GM10248 (cell line): Measurements from ENCODE around the gene RTL10.

ENCODE experiments used
- CTCF ChIA-PET: fragments of 300-600 bp; sonication (Branson Sonifier 250); formaldehyde crosslinking; extraction: SDS; loops from one replicate; lab custom pipeline; 2021; ENCODE audit warnings: antibody characterized with exemption; lab: Yijun Ruan, JAX
- POLR2A ChIA-PET: fragments of 350-650 bp; sonication (Branson Sonifier 250); formaldehyde crosslinking; extraction: SDS; loops from one replicate; lab custom pipeline; 2020; ENCODE audit warnings: antibody characterized with exemption; lab: Yijun Ruan, JAX
- DNase-seq: peaks from one replicate; pipeline ENCODE4 v3.0.0; 2012; ENCODE audit errors: extremely low spot score
- TF ChIP-seq, protein P1 (sequence below): IDR thresholded peaks from 2 replicates; pipeline ENCODE4 v1.5.1; 2012; ENCODE audit warnings: mild to moderate bottlenecking, low read depth; ENCODE audit errors: extremely low read depth, missing control alignments, control extremely low read depth

Gene RTL10

DNA sequence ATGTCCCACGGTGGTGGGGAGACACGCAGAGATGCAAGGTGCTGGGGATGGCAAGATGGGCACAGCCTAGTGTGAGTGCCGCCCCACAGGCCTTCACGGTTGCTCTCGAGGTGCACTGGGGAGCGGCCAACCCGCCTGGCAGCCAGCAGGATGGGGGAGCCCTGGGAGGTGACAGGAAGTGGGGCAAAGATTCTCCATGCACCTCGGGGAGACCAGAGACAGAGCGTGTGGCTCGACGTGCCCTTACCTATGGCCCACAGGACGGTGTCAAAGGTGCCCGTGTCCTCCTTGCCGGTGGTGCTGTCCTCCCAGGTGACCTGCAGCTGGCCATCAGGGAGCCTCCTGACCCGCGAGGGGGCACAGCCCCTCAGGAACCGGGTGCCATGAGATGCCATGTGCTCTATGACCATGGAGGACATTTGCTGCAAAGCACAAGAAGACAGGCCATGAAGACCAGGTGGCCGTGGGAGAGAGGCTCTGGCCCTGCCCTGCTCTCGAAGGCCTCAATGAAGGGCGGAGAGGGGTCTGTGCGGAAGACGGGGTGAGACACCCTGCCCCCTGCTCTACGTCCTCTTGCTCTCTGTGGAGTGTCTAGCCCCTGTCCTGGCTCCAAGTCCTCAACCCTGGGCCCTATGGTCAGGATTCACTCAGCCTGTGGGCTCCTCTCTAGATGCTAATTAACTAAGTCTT, 40.6 kb upstream of the RTL10 start:
- no peak for DNase-seq
- ChIA-PET CTCF (interaction anchor here (1.7 kb wide), 1 partner anchor 165 kb away, joined by 7 read pairs; no protein-coding TSS in a partner anchor), POLR2A (no interaction called here)
- TF ChIP-seq, protein P1, sequence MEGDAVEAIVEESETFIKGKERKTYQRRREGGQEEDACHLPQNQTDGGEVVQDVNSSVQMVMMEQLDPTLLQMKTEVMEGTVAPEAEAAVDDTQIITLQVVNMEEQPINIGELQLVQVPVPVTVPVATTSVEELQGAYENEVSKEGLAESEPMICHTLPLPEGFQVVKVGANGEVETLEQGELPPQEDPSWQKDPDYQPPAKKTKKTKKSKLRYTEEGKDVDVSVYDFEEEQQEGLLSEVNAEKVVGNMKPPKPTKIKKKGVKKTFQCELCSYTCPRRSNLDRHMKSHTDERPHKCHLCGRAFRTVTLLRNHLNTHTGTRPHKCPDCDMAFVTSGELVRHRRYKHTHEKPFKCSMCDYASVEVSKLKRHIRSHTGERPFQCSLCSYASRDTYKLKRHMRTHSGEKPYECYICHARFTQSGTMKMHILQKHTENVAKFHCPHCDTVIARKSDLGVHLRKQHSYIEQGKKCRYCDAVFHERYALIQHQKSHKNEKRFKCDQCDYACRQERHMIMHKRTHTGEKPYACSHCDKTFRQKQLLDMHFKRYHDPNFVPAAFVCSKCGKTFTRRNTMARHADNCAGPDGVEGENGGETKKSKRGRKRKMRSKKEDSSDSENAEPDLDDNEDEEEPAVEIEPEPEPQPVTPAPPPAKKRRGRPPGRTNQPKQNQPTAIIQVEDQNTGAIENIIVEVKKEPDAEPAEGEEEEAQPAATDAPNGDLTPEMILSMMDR = no peak

DNA sequence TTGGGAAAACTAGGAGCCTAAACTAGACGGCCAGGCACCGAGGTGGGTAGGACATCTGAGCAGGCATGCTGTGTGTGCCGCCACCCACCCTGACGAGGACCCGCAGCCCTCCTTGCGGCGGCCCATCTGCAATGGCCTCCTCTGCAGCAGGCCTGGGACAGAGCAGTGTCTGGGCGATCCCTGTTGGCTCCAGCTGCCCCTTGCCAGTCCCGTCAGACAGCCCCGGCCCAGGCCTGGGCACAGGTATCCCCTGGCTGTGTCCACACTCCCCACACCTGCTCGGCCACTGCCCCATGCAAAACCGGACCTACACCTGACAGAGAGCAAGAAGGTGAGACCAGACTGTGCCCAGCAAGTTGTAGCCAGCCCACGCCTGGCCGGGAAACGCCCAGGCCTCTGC, 38.7 kb upstream of the RTL10 start:
- DNase-seq = no peak

GRCh38 chr22:19892925-19893324, 38.3 kb upstream of the RTL10 start:
- no peak for DNase-seq
- POLR2A ChIA-PET = no interaction called here
- TF ChIP-seq, protein P1 = no peak
- CTCF ChIA-PET = no interaction called here

More for the DNA sequence above, 38.7 kb upstream of the RTL10 start:
- TF ChIP-seq, protein P1 = no peak
- CTCF ChIA-PET = no interaction called here
- POLR2A ChIA-PET = no interaction called here

DNA sequence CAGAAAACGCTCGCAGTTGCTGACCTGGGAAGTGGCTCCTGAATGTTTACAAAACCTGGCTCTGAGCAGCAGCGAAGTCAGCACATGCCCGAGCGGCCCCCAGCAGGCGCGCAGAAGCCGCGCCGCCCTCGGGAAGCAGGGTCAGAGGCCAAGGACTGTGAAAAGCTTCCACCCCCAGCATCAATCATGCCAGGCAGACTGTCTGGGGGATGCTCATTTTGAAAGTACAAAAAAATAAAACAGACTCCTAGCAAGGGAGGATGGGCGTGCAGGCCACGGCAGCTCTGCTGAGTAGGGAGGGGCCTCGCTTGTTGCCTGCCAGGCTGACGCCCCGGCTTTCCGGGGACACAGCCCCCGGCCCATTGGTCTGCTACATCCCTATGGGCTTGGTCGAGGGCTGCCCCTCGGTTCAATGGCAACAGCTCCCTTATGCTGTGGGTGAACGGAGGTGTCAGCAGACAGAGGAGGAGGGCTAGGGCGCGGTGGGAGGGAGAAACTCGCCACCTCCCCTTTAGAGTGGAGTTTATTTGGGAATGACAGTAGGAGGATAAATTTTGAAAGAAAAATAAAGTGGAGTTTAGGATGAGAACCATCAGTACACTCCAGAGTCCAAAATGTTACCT, 37.7 kb upstream of the RTL10 start:
- TF ChIP-seq, protein P1 = no peak
- ChIA-PET POLR2A (no interaction called here), CTCF (interaction anchor here (0.7 to 1.7 kb wide), 3 partner anchors 11 to 162 kb away, joined by 4 to 5 read pairs (median 5); no protein-coding TSS in a partner anchor)
- DNase-seq = peak; percentile 71

GRCh38 chr22:19891317-19892256, 36.9 kb upstream of the RTL10 start:
- ChIA-PET CTCF (interaction anchor here (0.7 to 1.7 kb wide), 5 partner anchors 11 to 161 kb away, joined by 3 to 5 read pairs (median 4); no protein-coding TSS in a partner anchor), POLR2A (no interaction called here)
- TF ChIP-seq, protein P1 = no peak
- peak; percentile 88 for DNase-seq
